CD14-positive monocyte (primary cell): ENCODE results near the gene CHST6. TPM values are rescaled to one million over a fixed set of nuclear protein-coding genes. Genes with fewer than 3 reads are reported as not detected.

Source experiments
- DNase-seq, 3 donors: peaks; one replicate each; pipeline ENCODE4 v3.0.0-alpha.2; 2011 to 2022
- H2AFZ ChIP-seq: 2 replicates; pipeline ENCODE4 v1.6.0; 2012; ENCODE audit warnings: mild to moderate bottlenecking, low read depth, low read length, inconsistent platforms; ENCODE audit not compliant: insufficient read depth, poor library complexity, severe bottlenecking
- H3K27ac ChIP-seq, 2 donors: 1 replicate in 1 of 2; 2 replicates in 1 of 2; pipeline ENCODE4 v1.5.1; 2012 to 2013; ENCODE audit warnings: low read length in 2 of 2, control low read depth in 1 of 2, inconsistent platforms in 1 of 2, low read depth in 1 of 2, mild to moderate bottlenecking in 1 of 2
- H3K27me3 ChIP-seq, 2 donors: one replicate each; pipeline versions ENCODE4 v1.6.0 to v1.6.1; 2011 to 2013; ENCODE audit warnings: low read length in 2 of 2; ENCODE audit not compliant: control insufficient read depth in 2 of 2, insufficient read depth in 2 of 2
- H3K36me3 ChIP-seq, 2 donors: replicated peaks in 1 of 2; 1 replicate in 1 of 2; 2 replicates in 1 of 2; pipeline versions ENCODE4 v1.5.1 to v1.6.1; 2012 to 2013; ENCODE audit warnings: low read length in 2 of 2, control low read depth in 1 of 2, inconsistent platforms in 1 of 2, mild to moderate bottlenecking in 1 of 2; ENCODE audit not compliant: insufficient read depth in 2 of 2, control insufficient read depth in 1 of 2
- H3K4me1 ChIP-seq, 2 donors: 1 replicate in 1 of 2; 2 replicates in 1 of 2; pipeline versions ENCODE4 v1.5.1 to v1.6.1; 2012 to 2013; ENCODE audit warnings: low read length in 2 of 2, control low read depth in 1 of 2, inconsistent platforms in 1 of 2, mild to moderate bottlenecking in 1 of 2, moderate library complexity in 1 of 2; ENCODE audit not compliant: insufficient read depth in 2 of 2, control insufficient read depth in 1 of 2
- H3K4me2 ChIP-seq: replicated peaks from 2 replicates; pipeline ENCODE3; 2012; ENCODE audit warnings: low read length, moderate library complexity, mild to moderate bottlenecking; ENCODE audit not compliant: poor library complexity, severe bottlenecking; ENCODE audit errors: extremely low read depth
- H3K4me3 ChIP-seq, 3 experiments: fragments of 200-600 bp in 1 of 3; sonication (generic) in 1 of 3; replicated peaks in 1 of 3; 1 replicate in 2 of 3; 2 replicates in 1 of 3; pipeline ENCODE4 v1.5.1; 2011 to 2013; ENCODE audit warnings: low read length in 3 of 3, mild to moderate bottlenecking in 3 of 3, control low read depth in 2 of 3, low read depth in 2 of 3, inconsistent platforms in 1 of 3, moderate library complexity in 1 of 3
- H3K79me2 ChIP-seq: 2 replicates; pipeline ENCODE4 v1.6.0; 2012; ENCODE audit warnings: mild to moderate bottlenecking, control low read depth, inconsistent platforms, low read length, moderate library complexity; ENCODE audit not compliant: insufficient read depth
- H3K9ac ChIP-seq: 2 replicates; pipeline ENCODE4 v1.6.0; 2017; ENCODE audit warnings: low read length, mild to moderate bottlenecking; ENCODE audit not compliant: insufficient read depth, poor library complexity, severe bottlenecking
- H3K9me3 ChIP-seq, 2 donors: replicated peaks in 1 of 2; 1 replicate in 1 of 2; 2 replicates in 1 of 2; pipeline versions ENCODE4 v1.5.1 to v1.6.1; 2012 to 2013; ENCODE audit warnings: low read length in 2 of 2, control low read depth in 1 of 2; ENCODE audit not compliant: control insufficient read depth in 1 of 2, insufficient read depth in 1 of 2
- H4K20me1 ChIP-seq: 2 replicates; pipeline ENCODE4 v1.6.0; 2012; ENCODE audit warnings: mild to moderate bottlenecking, low read length, control low read depth, moderate library complexity; ENCODE audit not compliant: insufficient read depth
- H3K27ac Mint-ChIP-seq, 7 donors: one replicate each; pipeline ENCODE4 v1.8.0; 2020; ENCODE audit warnings: mild to moderate bottlenecking in 7 of 7, mixed read lengths in 7 of 7, moderate library complexity in 6 of 7, inconsistent platforms in 2 of 7
- H3K27me3 Mint-ChIP-seq, 3 donors: one replicate each; pipeline ENCODE4 v1.8.0; 2021 to 2022; ENCODE audit warnings: low read depth in 3 of 3, mild to moderate bottlenecking in 3 of 3, mixed read lengths in 3 of 3, moderate library complexity in 3 of 3, inconsistent platforms in 1 of 3
- H3K36me3 Mint-ChIP-seq, 2 donors: one replicate each; pipeline ENCODE4 v1.8.0; 2020; ENCODE audit warnings: mixed read lengths in 2 of 2, inconsistent platforms in 1 of 2, mild to moderate bottlenecking in 1 of 2
- H3K4me1 Mint-ChIP-seq: one replicate; pipeline ENCODE4 v1.8.0; 2020; ENCODE audit warnings: mild to moderate bottlenecking, mixed read lengths
- H3K4me3 Mint-ChIP-seq, 2 donors: one replicate each; pipeline ENCODE4 v1.8.0; 2020; ENCODE audit warnings: mild to moderate bottlenecking in 2 of 2, mixed read lengths in 2 of 2, moderate library complexity in 1 of 2
- H3K9me3 Mint-ChIP-seq, 7 donors: one replicate each; pipeline ENCODE4 v1.8.0; 2020 to 2022; ENCODE audit warnings: mixed read lengths in 7 of 7, mild to moderate bottlenecking in 6 of 7, moderate library complexity in 6 of 7, inconsistent platforms in 2 of 7
- CTCF ChIP-seq: fragments of 200-600 bp; IDR thresholded peaks from one replicate; pipeline ENCODE4 v1.8.0; 2022; ENCODE audit warnings: antibody characterized with exemption, mild to moderate bottlenecking
- WGBS: methylation state at CpG from one replicate; pipeline ENCODE4 v1.1.5; 2013; ENCODE audit warnings: missing lambda C conversion rate; ENCODE audit not compliant: insufficient coverage; 5-methylcytosine and 5-hydroxymethylcytosine counted together
- intact Hi-C, 2 donors: fragments of 100-400 bp; cut with micrococcal nuclease; formaldehyde crosslinking; loops; one replicate each; pipeline versions ENCODE4 v1.15.0 to v1.15.1; 2023
- polyA plus RNA-seq, 3 donors: library from polyadenylated mRNA; depleted of rRNA in 1 of 3; unstranded in 2 of 3; stranded (reverse) in 1 of 3; fragments of 300-500 nt in 2 of 3; fragments of >200 nt in 1 of 3; fragmentation: Illumina TruSeq in 2 of 3; gene quantifications; 1 replicate in 2 of 3; 2 replicates in 1 of 3; pipeline ENCODE4 v1.2.3, GENCODE V29; 2012 to 2021

The CHST6 gene
- polyA plus RNA-seq, 3 donors, result 0.03 TPM; not detected in 2

DNA sequence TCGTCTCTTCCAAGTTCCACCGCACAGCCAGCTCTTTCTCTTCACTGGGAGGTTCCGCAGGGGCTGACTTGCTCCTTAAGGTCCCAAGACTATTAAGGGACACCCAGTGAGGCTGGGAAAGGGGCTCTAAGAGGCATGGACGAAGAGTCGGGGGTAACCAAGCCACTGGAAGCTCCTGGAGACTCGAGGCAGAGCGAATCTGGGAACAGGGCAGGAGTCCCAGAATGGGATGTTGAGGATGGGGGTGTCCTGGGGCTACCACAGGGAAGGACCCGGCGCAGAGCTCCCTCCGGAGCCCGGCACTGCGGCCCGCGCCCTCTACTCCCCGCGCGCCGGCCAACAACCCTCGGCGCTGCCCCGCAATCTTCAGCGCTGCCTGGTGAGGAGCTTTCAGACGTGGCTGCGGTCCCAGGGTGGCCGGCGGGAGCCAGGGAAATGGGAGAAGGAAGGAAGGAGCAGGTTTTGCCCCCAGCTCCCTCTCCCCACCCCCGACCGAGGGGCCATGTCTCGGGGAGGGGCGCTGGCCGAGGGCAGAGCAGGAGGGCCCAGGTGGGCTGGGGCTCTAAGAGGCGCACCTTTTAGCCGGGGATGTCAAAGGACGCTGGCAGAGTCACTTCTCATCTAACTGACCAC is 40.1 kb upstream of the CHST6 start:
- 84% methylated on average over 22 of the region's 34 CpGs for WGBS
- no peaks in the 10 kb centered on the region for H3K4me1 ChIP-seq
- H3K27me3 ChIP-seq, result no peaks in the 10 kb centered on the region
- H3K4me2 ChIP-seq, result no peak overlapping the region
- no peak overlapping the region for H3K4me3 ChIP-seq
- no peak overlapping the region for H2AFZ ChIP-seq
- H3K79me2 ChIP-seq, result no peaks in the 10 kb centered on the region
- DNase-seq, result no peak
- H3K4me1 Mint-ChIP-seq, result no peaks in the 10 kb centered on the region
- TF ChIP-seq CTCF, result no peak
- no peak overlapping the region for H3K27ac ChIP-seq
- H3K4me3 Mint-ChIP-seq, result no peak overlapping the region
- intact Hi-C loops, result no loop called here
- H3K9ac ChIP-seq, result no peak overlapping the region
- H3K27me3 Mint-ChIP-seq, result peaks cover 0 to 4% (median 4%) of the 10 kb centered on the region in 3 donors
- H3K36me3 Mint-ChIP-seq, result no peaks in the 10 kb centered on the region
- H3K9me3 Mint-ChIP-seq, result peaks cover 0 to 2% (median 0%) of the 10 kb centered on the region in 7 donors
- H3K27ac Mint-ChIP-seq, result no peak overlapping the region
- H3K36me3 ChIP-seq, result no peaks in the 10 kb centered on the region
- no peaks in the 10 kb centered on the region for H3K9me3 ChIP-seq
- H4K20me1 ChIP-seq, result no peaks in the 10 kb centered on the region

DNA sequence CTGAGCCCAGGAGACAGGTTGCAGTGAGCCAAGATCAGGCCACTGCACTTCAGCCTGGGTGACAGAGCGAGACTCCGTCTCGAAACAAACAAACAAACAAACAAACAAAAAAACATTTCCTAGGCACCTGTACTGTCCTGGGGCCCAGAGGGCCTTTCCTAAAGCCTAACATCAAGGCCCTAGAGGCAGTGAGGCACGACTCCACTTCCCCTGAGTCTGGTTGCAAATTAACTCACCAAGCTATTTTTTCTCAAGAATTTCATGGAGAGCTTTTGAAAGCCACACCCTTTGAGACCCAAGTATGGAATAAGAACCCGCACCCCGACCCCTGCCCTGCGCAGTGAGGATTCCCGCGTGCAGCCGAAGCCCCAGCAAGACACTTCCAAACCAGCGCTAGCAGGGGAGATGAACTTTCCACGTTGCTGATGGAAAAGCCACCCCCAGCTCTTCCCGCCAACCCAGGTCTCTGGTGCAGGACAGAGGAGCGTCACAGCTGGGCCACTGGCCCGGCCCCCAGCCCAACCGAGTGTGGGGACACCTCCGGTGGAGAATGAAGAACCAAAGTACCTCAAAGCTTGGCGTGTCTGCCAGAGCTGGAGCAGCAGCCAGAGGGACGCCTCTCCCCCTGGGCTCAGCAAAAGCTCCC is 39.4 kb upstream of the CHST6 start:
- H3K27me3 Mint-ChIP-seq, result peaks cover 0 to 4% (median 4%) of the 10 kb centered on the region in 3 donors
- H3K9ac ChIP-seq, result no peak overlapping the region

More for the DNA sequence above, 39.4 kb upstream of the CHST6 start:
- TF ChIP-seq CTCF, result no peak
- Histone ChIP-seq H3K4me3 (no peak overlapping the region), H3K27ac (no peak overlapping the region), H4K20me1 (no peaks in the 10 kb centered on the region), H3K9me3 (no peaks in the 10 kb centered on the region), H2AFZ (no peak overlapping the region), H3K27me3 (no peaks in the 10 kb centered on the region), H3K4me1 (no peaks in the 10 kb centered on the region), H3K4me2 (no peak overlapping the region), H3K36me3 (no peaks in the 10 kb centered on the region), H3K79me2 (no peaks in the 10 kb centered on the region)
- 90% methylated on average over 19 of the region's 19 CpGs for WGBS
- peaks cover 0 to 4% (median 0%) of the 10 kb centered on the region in 7 donors for H3K9me3 Mint-ChIP-seq
- DNase-seq, result no peak
- no peak overlapping the region for H3K27ac Mint-ChIP-seq
- intact Hi-C loops, result no loop called here
- no peaks in the 10 kb centered on the region for H3K4me1 Mint-ChIP-seq
- H3K4me3 Mint-ChIP-seq, result no peak overlapping the region
- no peaks in the 10 kb centered on the region for H3K36me3 Mint-ChIP-seq
